K562 (cell line): Measurements from ENCODE around the gene ATL1. TPM values are rescaled to one million over a fixed set of nuclear protein-coding genes. Genes with fewer than 3 reads are reported as not detected.

Experiments
- ATAC-seq: fragments of 200-7000 bp; cut with Tn5 transposase; 3 replicates; pipeline ENCODE4 v1.9.1; 2020; ENCODE audit warnings: moderate library complexity
- BruUV-seq: library from RNA; stranded (reverse); fragments of 400-500 nt; replicated peaks from 2 replicates; lab custom pipeline; 2021; lab: Mats Ljungman, UMichigan
- CTCF ChIA-PET: fragments of 300-600 bp; formaldehyde crosslinking; extraction: SDS; loops from one replicate; lab custom pipeline; 2021; ENCODE audit warnings: low intra/inter-chr PET ratio; lab: Yijun Ruan, JAX
- POLR2A ChIA-PET: fragments of 300-600, 350-650 bp; sonication (Branson Sonifier 250); formaldehyde crosslinking; extraction: SDS; loops from one replicate; lab custom pipeline; 2021; ENCODE audit warnings: antibody characterized with exemption, inconsistent platforms; lab: Yijun Ruan, JAX
- DNase-seq, 4 experiments: peaks; one replicate each; pipeline versions ENCODE4 v3.0.0 to v3.0.0-alpha.2; 2011 to 2018; ENCODE audit warnings: low spot score in 3 of 4, mixed read lengths in 3 of 4; ENCODE audit errors: extremely low read depth in 1 of 4
- FAIRE-seq: peaks from 2 replicates; lab custom pipeline; 2011; peaks lifted over from hg19 to GRCh38; lab: Jason Lieb, UNC
- H2AFZ ChIP-seq: 2 replicates; pipeline ENCODE4 v1.6.0; 2011; ENCODE audit warnings: low read depth, low read length, control low read depth, inconsistent platforms
- H3K27ac ChIP-seq: fragments of 200-600 bp; 3 replicates; pipeline ENCODE4 v1.8.0; 2011; ENCODE audit warnings: low read depth, mild to moderate bottlenecking, control low read depth, inconsistent platforms, low read length, moderate library complexity, mixed read lengths; ENCODE audit errors: extremely low read depth
- H3K27me3 ChIP-seq, 2 experiments: fragments of 300-600 bp in 1 of 2; 2 replicates in 1 of 2; 3 replicates in 1 of 2; pipeline versions ENCODE4 v1.6.0 to v1.8.0; 2011; ENCODE audit warnings: inconsistent platforms in 2 of 2, low read length in 2 of 2, mild to moderate bottlenecking in 1 of 2, mixed read lengths in 1 of 2, moderate library complexity in 1 of 2; ENCODE audit not compliant: control insufficient read depth in 2 of 2, insufficient read depth in 2 of 2
- H3K36me3 ChIP-seq: fragments of 300-600 bp; 3 replicates; pipeline ENCODE4 v1.8.0; 2011; ENCODE audit warnings: mild to moderate bottlenecking, low read length, inconsistent platforms; ENCODE audit not compliant: control insufficient read depth, insufficient read depth
- H3K4me1 ChIP-seq, 2 experiments: fragments of 200-600 bp in 1 of 2; replicated peaks in 1 of 2; 2 replicates in 1 of 2; 3 replicates in 1 of 2; pipeline versions ENCODE4 v1.5.1 to v1.8.0; 2011; ENCODE audit warnings: inconsistent platforms in 2 of 2, low read length in 2 of 2, mild to moderate bottlenecking in 1 of 2, mixed read lengths in 1 of 2, moderate library complexity in 1 of 2; ENCODE audit not compliant: control insufficient read depth in 2 of 2, insufficient read depth in 2 of 2
- H3K4me2 ChIP-seq: 2 replicates; pipeline ENCODE4 v1.6.1; 2011; ENCODE audit warnings: low read length, control low read depth, inconsistent platforms, mixed read lengths; ENCODE audit not compliant: insufficient read depth
- H3K4me3 ChIP-seq: fragments of 200-600 bp; sonication (generic), shearing (Covaris generic); 2 replicates; pipeline ENCODE4 v1.5.1; 2016; ENCODE audit warnings: control low read depth, inconsistent platforms
- H3K79me2 ChIP-seq: fragments of 200-600 bp; 3 replicates; pipeline ENCODE4 v1.8.0; 2011; ENCODE audit warnings: low read length, inconsistent platforms; ENCODE audit not compliant: control insufficient read depth, insufficient read depth
- H3K9ac ChIP-seq, 2 experiments: 2 replicates each; pipeline versions ENCODE4 v1.6.0 to v1.6.1; 2011; ENCODE audit warnings: low read depth in 2 of 2, low read length in 2 of 2, control low read depth in 1 of 2, inconsistent platforms in 1 of 2, mild to moderate bottlenecking in 1 of 2, mixed read lengths in 1 of 2; ENCODE audit not compliant: insufficient read depth in 1 of 2
- H3K9me1 ChIP-seq: one replicate; pipeline ENCODE4 v1.6.0; 2011; ENCODE audit warnings: inconsistent platforms, mild to moderate bottlenecking, low read length, moderate library complexity; ENCODE audit not compliant: control insufficient read depth, insufficient read depth
- H3K9me3 ChIP-seq: replicated peaks from 2 replicates; pipeline ENCODE4 v1.5.1; 2011; ENCODE audit warnings: low read depth, low read length, inconsistent platforms; ENCODE audit not compliant: control insufficient read depth, insufficient read depth
- H4K20me1 ChIP-seq: replicated peaks from 2 replicates; pipeline ENCODE4 v1.6.1; 2011; ENCODE audit warnings: low read length, inconsistent platforms, mixed read lengths; ENCODE audit not compliant: control insufficient read depth, insufficient read depth
- AFF1 ChIP-seq, 2 experiments: fragments of 450-650 bp; IDR thresholded peaks; 2 replicates each; pipeline ENCODE4 v1.6.1; 2018; ENCODE audit warnings: mild to moderate bottlenecking in 2 of 2, low read depth in 1 of 2; ENCODE audit not compliant: partially characterized antibody in 2 of 2
- COPS2 ChIP-seq: fragments of 450-650 bp; conservative IDR thresholded peaks from 2 replicates; pipeline ENCODE4 v1.6.1; 2016; ENCODE audit warnings: mild to moderate bottlenecking, moderate library complexity
- MEIS2 ChIP-seq: fragments of 450-650 bp; IDR thresholded peaks from 2 replicates; pipeline ENCODE4 v1.6.1; 2014; ENCODE audit warnings: mild to moderate bottlenecking; ENCODE audit not compliant: partially characterized antibody
- PHTF2 ChIP-seq: fragments of 250-450 bp; sonication (Bioruptor Pico); IDR thresholded peaks from 2 replicates; pipeline ENCODE4 v1.5.0; 2021; ENCODE audit warnings: mild to moderate bottlenecking
- TAF9B ChIP-seq: fragments of 450-650 bp; IDR thresholded peaks from 2 replicates; pipeline ENCODE4 v1.6.1; 2018; ENCODE audit warnings: mild to moderate bottlenecking; ENCODE audit not compliant: partially characterized antibody
- TRIM25 ChIP-seq: fragments of 450-650 bp; IDR thresholded peaks from 2 replicates; pipeline ENCODE4 v1.7.0; 2016; ENCODE audit warnings: borderline replicate concordance
- U2AF2 ChIP-seq: fragments of 200-400 bp; formaldehyde crosslinking; optimal IDR thresholded peaks from 2 replicates; pipeline ENCODE3; 2017; ENCODE audit warnings: low read depth, mild to moderate bottlenecking, low read length
- ZFX ChIP-seq: sonication (generic); formaldehyde crosslinking; IDR thresholded peaks from 2 replicates; pipeline ENCODE4 v1.8.0; 2022; ENCODE audit warnings: mild to moderate bottlenecking, missing genetic modification reagents, moderate library complexity
- ZNF184 ChIP-seq: sonication (generic); formaldehyde crosslinking; IDR thresholded peaks from 2 replicates; pipeline ENCODE4 v1.5.0; 2020; ENCODE audit warnings: missing genetic modification reagents
- WGBS: fragments of 100-300 bp; shearing (Covaris generic); methylation state at CpG from one replicate; pipeline ENCODE4 v1.1.6; 2016; ENCODE audit warnings: low coverage, mixed read lengths; ENCODE audit not compliant: insufficient coverage; ENCODE audit errors: missing lambda C conversion rate; 5-methylcytosine and 5-hydroxymethylcytosine counted together
- in situ Hi-C: fragments of 300-500 bp; cut with MboI; formaldehyde crosslinking; loops from 4 replicates; pipeline ENCODE4 v1.15.0; 2018; ENCODE audit warnings: inconsistent platforms, mixed read lengths
- intact Hi-C: fragments of 100-400 bp; cut with micrococcal nuclease; formaldehyde crosslinking; loops from 2 replicates; pipeline ENCODE4 v1.14.2; 2022
- polyA plus RNA-seq, 8 experiments: library from polyadenylated mRNA; depleted of rRNA in 4 of 8; stranded (reverse) in 5 of 8; unstranded in 3 of 8; fragments of >200 nt; fragmentation: Nextera tagmentation in 2 of 8; fragmentation: Illumina TruSeq in 1 of 8; extraction: Ambion mirVana in 2 of 8; extraction: Trizol in 1 of 8; gene quantifications; 2 replicates each; pipeline versions ENCODE4 v1.2.1 to v1.2.3, GENCODE V29; 2011 to 2014; ENCODE audit warnings: inconsistent platforms in 1 of 8, missing spikeins in 1 of 8
- total RNA-seq, 7 experiments: library from RNA; depleted of rRNA in 6 of 7; stranded (reverse); fragments of >200 nt in 6 of 7; fragmentation: Illumina TruSeq in 2 of 7; extraction: Trizol in 2 of 7; gene quantifications; 2 replicates each; pipeline versions ENCODE4 v1.2.1 to v1.2.3, GENCODE V29; 2011 to 2021; ENCODE audit warnings: low replicate concordance in 1 of 7

The ATL1 gene
- total and polyA plus RNA-seq, 9 of the 15 experiments (the other 6 are each of a cell fraction or from before 2014, with no cell fraction given), result 0.04 to 0.16 (median 0.07) TPM; not detected in 4

DNA sequence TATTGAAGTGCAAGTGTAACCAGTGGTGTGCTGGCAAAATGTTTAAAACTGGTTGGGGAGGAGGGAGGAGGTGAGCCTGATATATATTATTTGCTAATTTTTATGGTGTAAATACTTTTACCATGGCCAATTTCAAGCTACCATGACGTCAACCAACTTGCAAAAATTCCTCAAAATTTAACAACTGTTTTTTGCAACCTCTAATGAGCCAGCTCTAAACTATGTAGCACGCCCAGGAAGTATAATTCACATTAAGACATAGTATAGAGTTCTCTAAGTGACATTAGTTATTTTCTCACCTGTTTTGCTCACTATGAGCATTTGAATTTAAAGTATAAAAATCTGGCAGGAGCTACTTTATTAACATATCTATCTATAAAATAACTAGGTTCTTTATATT is 41.4 kb downstream of the ATL1 start (continued):
- no peak for TF ChIP-seq TRIM25
- TF ChIP-seq AFF1 (IDR thresholded peaks at IDR 0.05; ENCODE audit: low read depth in 1 of 2, partially characterized antibody in 2 of 2), result no peak

GRCh38 chr14:50602035-50602434 is 42.1 kb downstream of the ATL1 start:
- no peaks in the 10 kb centered on the region; a peak in 1 of 5 replicates for H3K4me1 ChIP-seq
- ATAC-seq (no peak), FAIRE-seq (no peak), DNase-seq (peak in 1 of 4 experiments; percentile 3)
- no peaks in the 10 kb centered on the region for H3K9me3 ChIP-seq
- no peak overlapping the region for H3K27ac ChIP-seq
- intact Hi-C loops (loop anchor here (5.0 to 10.0 kb wide), 2 partner anchors 110 to 263 kb away; no protein-coding TSS in a partner anchor), in situ Hi-C loops (no loop called here)
- no peaks in the 10 kb centered on the region for H3K36me3 ChIP-seq
- no peaks in the 10 kb centered on the region; a peak in 1 of 5 replicates for H3K27me3 ChIP-seq
- POLR2A ChIA-PET, result interaction anchor here (0.6 to 0.9 kb wide), 2 partner anchors 8 to 64 kb away, joined by 3 read pairs; no protein-coding TSS in a partner anchor
- 10% methylated on average over 3 of the region's 3 CpGs for WGBS
- H3K4me2 ChIP-seq, result no peak overlapping the region
- no peak overlapping the region for H3K9ac ChIP-seq
- BruUV-seq, result no TSS peak
- CTCF ChIA-PET, result no interaction called here
- no peaks in the 10 kb centered on the region for H3K79me2 ChIP-seq
- no peaks in the 10 kb centered on the region for H3K9me1 ChIP-seq
- no peak overlapping the region for H3K4me3 ChIP-seq
- no peak for TF ChIP-seq ZFX (CRISPR knock-in tag)
- TF ChIP-seq ZNF184 (CRISPR knock-in tag), result no peak
- TF ChIP-seq COPS2, result no peak
- no peak for TF ChIP-seq U2AF2
- no peak for TF ChIP-seq MEIS2
- TF ChIP-seq TAF9B, result no peak
- no peak for TF ChIP-seq PHTF2
- no peaks in the 10 kb centered on the region for H4K20me1 ChIP-seq
- H2AFZ ChIP-seq, result no peak overlapping the region
